OCI-LY7 (cell line): ENCODE data around the gene BPGM. TPM values are rescaled to one million over a fixed set of nuclear protein-coding genes. Genes with fewer than 3 reads are reported as not detected.
A peak's percentile ranks its signal among the peaks of the same experiment; 100 is the strongest.

Experiments used
- BruUV-seq: library from RNA; stranded (reverse); fragments of 400-500 nt; replicated peaks from 2 replicates; lab custom pipeline; 2021; lab: Mats Ljungman, UMichigan
- CTCF ChIA-PET: fragments of 300-600 bp; sonication (Branson Sonifier 250); formaldehyde crosslinking; loops from one replicate; lab custom pipeline; 2022; ENCODE audit warnings: antibody characterized with exemption; ENCODE audit not compliant: unreplicated experiment; lab: Charles Lee
- POLR2A ChIA-PET: fragments of 300-600 bp; sonication (Branson Sonifier 250); formaldehyde crosslinking; loops from one replicate; lab custom pipeline; 2022; ENCODE audit warnings: antibody characterized with exemption; lab: Charles Lee
- DNase-seq: peaks from one replicate; pipeline ENCODE4 v3.0.0-alpha.2; 2015; ENCODE audit warnings: low spot score
- H2AFZ ChIP-seq: fragments of 200-600 bp; sonication (generic), shearing (Covaris generic); 2 replicates; pipeline ENCODE4 v1.6.1; 2014; ENCODE audit warnings: mild to moderate bottlenecking, antibody characterized with exemption, low read length, moderate library complexity
- H3K27ac ChIP-seq: fragments of 200-600 bp; sonication (generic); 2 replicates; pipeline ENCODE4 v1.5.1; 2014; ENCODE audit warnings: mixed run types, low read depth, mild to moderate bottlenecking, moderate library complexity, low read length, inconsistent platforms; ENCODE audit not compliant: poor library complexity, severe bottlenecking
- H3K36me3 ChIP-seq: fragments of 200-600 bp; sonication (generic); 2 replicates; pipeline ENCODE4 v1.6.1; 2014; ENCODE audit warnings: mild to moderate bottlenecking, antibody characterized with exemption, low read length, moderate library complexity, mixed read lengths; ENCODE audit not compliant: insufficient read depth
- H3K4me1 ChIP-seq: fragments of 200-600 bp; sonication (generic); 2 replicates; pipeline ENCODE4 v1.5.1; 2014; ENCODE audit warnings: mild to moderate bottlenecking, low read length; ENCODE audit not compliant: insufficient read depth, poor library complexity, severe bottlenecking
- H3K4me2 ChIP-seq: fragments of 200-600 bp; sonication (generic); 2 replicates; pipeline ENCODE4 v1.6.1; 2014; ENCODE audit warnings: mild to moderate bottlenecking, low read length
- H3K4me3 ChIP-seq: fragments of 200-600 bp; sonication (generic); 2 replicates; pipeline ENCODE4 v1.5.1; 2014; ENCODE audit warnings: mild to moderate bottlenecking, low read depth, low read length; ENCODE audit not compliant: poor library complexity, severe bottlenecking
- H3K79me2 ChIP-seq: fragments of 200-600 bp; sonication (generic); 2 replicates; pipeline ENCODE4 v1.6.1; 2016; ENCODE audit warnings: low read depth, mild to moderate bottlenecking, low read length, moderate library complexity, mixed read lengths; ENCODE audit not compliant: insufficient read depth
- H3K9me2 ChIP-seq: fragments of 200-600 bp; sonication (generic); 2 replicates; pipeline ENCODE4 v1.6.1; 2016; ENCODE audit warnings: mild to moderate bottlenecking, low read length, mixed read lengths; ENCODE audit not compliant: insufficient read depth
- H3K9me3 ChIP-seq: fragments of 200-600 bp; sonication (generic); 2 replicates; pipeline ENCODE4 v1.6.1; 2014; ENCODE audit warnings: mild to moderate bottlenecking, mixed run types, low read length, mixed read lengths
- H4K20me1 ChIP-seq: fragments of 200-600 bp; sonication (generic); 2 replicates; pipeline ENCODE4 v1.6.1; 2014; ENCODE audit warnings: mild to moderate bottlenecking, antibody characterized with exemption, low read length, moderate library complexity, mixed read lengths; ENCODE audit not compliant: insufficient read depth
- EZH2phosphoT487 ChIP-seq: fragments of 200-600 bp; sonication (generic); IDR thresholded peaks from 2 replicates; pipeline ENCODE4 v1.6.1; 2018; ENCODE audit warnings: low read depth, borderline replicate concordance, mild to moderate bottlenecking, mixed run types, antibody characterized with exemption, low read length, moderate library complexity, mixed read lengths
- intact Hi-C: fragments of 100-400 bp; cut with micrococcal nuclease; formaldehyde crosslinking; loops from one replicate; pipeline ENCODE4 v1.10.0; 2022; ENCODE audit not compliant: unreplicated experiment
- total RNA-seq, 2 experiments: library from RNA; depleted of rRNA in 1 of 2; stranded (reverse); fragments of >200 nt in 1 of 2; shearing (Covaris generic) in 1 of 2; gene quantifications; 2 replicates each; pipeline ENCODE4 v1.2.3, GENCODE V29; 2014 to 2022
- TF ChIP-seq, protein P1 (sequence below): fragments of 200-600 bp; sonication (generic); conservative IDR thresholded peaks from 2 replicates; pipeline ENCODE4 v1.5.1; 2014; ENCODE audit warnings: mild to moderate bottlenecking, antibody characterized with exemption, low read length, moderate library complexity, mixed read lengths

Gene BPGM
- total RNA-seq, 2 experiments from 2014 or later, result 16.6 to 18.7 TPM

DNA sequence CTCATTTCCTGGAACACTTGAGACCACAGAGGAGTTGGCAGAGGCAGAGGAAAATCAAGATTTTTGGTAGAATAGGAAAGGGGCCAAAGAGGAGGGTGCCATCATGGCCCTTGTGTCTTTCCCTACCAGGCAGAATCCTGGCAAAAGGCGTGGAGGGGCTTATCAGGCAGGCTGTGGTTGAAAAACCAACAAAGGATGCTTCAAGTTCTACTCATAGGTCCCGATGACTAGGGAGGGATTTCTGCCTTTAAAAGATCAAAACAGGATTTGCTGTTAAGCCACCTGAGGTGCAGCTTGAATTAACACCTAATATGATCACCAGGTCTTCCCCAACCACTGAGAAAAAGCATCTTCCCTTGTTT lies 45.7 kb downstream of the BPGM start:
- intact Hi-C loops, result no loop called here
- Histone ChIP-seq H3K36me3 (no peaks in the 10 kb centered on the region), H3K27ac (no peak overlapping the region), H3K4me1 (no peaks in the 10 kb centered on the region), H2AFZ (no peak overlapping the region), H3K9me3 (no peaks in the 10 kb centered on the region), H4K20me1 (no peaks in the 10 kb centered on the region), H3K9me2 (no peaks in the 10 kb centered on the region), H3K4me3 (no peak overlapping the region), H3K4me2 (no peak overlapping the region), H3K79me2 (no peaks in the 10 kb centered on the region)
- ChIA-PET POLR2A (interaction anchor here (0.7 kb wide), 1 partner anchor 50 kb away, joined by 3 read pairs; no protein-coding TSS in a partner anchor), CTCF (no interaction called here)
- no peak for DNase-seq
- no TSS peak for BruUV-seq
- no peak for TF ChIP-seq EZH2phosphoT487
- TF ChIP-seq, protein P1, sequence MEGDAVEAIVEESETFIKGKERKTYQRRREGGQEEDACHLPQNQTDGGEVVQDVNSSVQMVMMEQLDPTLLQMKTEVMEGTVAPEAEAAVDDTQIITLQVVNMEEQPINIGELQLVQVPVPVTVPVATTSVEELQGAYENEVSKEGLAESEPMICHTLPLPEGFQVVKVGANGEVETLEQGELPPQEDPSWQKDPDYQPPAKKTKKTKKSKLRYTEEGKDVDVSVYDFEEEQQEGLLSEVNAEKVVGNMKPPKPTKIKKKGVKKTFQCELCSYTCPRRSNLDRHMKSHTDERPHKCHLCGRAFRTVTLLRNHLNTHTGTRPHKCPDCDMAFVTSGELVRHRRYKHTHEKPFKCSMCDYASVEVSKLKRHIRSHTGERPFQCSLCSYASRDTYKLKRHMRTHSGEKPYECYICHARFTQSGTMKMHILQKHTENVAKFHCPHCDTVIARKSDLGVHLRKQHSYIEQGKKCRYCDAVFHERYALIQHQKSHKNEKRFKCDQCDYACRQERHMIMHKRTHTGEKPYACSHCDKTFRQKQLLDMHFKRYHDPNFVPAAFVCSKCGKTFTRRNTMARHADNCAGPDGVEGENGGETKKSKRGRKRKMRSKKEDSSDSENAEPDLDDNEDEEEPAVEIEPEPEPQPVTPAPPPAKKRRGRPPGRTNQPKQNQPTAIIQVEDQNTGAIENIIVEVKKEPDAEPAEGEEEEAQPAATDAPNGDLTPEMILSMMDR, result no peak

DNA sequence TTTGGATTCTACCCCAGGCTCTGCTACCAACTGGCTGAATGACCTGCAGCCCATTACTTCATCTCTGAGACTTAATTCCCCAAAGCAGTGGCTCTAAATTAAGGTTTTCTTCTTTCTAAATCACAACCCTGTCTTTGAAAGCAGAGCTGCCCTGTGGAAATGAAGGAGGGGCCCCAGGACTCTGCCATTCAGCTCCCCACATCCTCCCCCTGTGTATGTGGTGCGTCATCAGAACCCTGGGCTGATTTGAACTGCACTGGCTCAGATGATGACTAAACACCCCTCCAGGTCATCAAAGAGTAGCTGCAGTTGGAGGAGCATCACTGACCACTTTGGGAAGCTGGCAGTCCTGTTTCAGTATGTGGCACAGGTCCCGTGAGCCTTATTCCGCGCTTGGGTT lies 46.6 kb downstream of the BPGM start:
- POLR2A ChIA-PET, result interaction anchor here (0.6 to 1.0 kb wide), 2 partner anchors 9 to 60 kb away, joined by 3 to 4 read pairs; no protein-coding TSS in a partner anchor
- intact Hi-C loops, result no loop called here
- BruUV-seq, result no TSS peak

DNA sequence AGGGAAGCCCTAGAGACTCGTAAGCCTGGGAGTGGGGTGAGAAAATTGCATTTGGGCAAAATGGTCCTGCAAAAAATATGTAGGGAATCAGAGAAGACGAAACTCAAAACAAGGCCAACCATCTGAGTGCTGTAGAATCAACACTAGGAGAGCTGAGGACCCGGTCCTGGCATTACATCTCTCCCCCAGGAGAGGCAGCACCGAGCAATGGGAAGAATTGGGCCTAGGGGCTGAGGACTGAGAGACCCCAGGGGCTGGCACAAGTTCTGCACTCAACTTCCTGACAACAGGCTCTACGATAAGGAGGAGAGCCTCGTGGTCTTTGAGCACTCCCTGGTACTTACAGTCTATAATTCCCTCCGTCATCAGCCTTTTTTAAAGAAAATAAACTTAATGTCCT lies 47.6 kb downstream of the BPGM start:
- Histone ChIP-seq H3K36me3 (no peaks in the 10 kb centered on the region), H3K9me2 (no peaks in the 10 kb centered on the region)

More for the DNA sequence above, 46.6 kb downstream of the BPGM start:
- Histone ChIP-seq H3K27ac (no peak overlapping the region), H2AFZ (no peak overlapping the region), H3K9me3 (no peaks in the 10 kb centered on the region), H3K36me3 (no peaks in the 10 kb centered on the region), H4K20me1 (no peaks in the 10 kb centered on the region), H3K4me2 (no peak overlapping the region), H3K9me2 (no peaks in the 10 kb centered on the region), H3K4me3 (no peak overlapping the region), H3K79me2 (no peaks in the 10 kb centered on the region), H3K4me1 (no peaks in the 10 kb centered on the region)
- DNase-seq, result no peak
- CTCF ChIA-PET, result no interaction called here
- TF ChIP-seq, protein P1, result no peak
- no peak for TF ChIP-seq EZH2phosphoT487

More for the DNA sequence above, 47.6 kb downstream of the BPGM start:
- Histone ChIP-seq H3K27ac (no peak overlapping the region), H3K4me1 (no peaks in the 10 kb centered on the region), H3K79me2 (no peaks in the 10 kb centered on the region), H3K4me3 (no peak overlapping the region), H3K9me3 (no peaks in the 10 kb centered on the region), H2AFZ (no peak overlapping the region), H3K4me2 (no peak overlapping the region), H4K20me1 (no peaks in the 10 kb centered on the region)
- CTCF ChIA-PET, result no interaction called here
- POLR2A ChIA-PET, result no interaction called here
- DNase-seq, result no peak
- intact Hi-C loops, result no loop called here
- BruUV-seq, result no TSS peak
- TF ChIP-seq, protein P1, result peak; percentile 63
- TF ChIP-seq EZH2phosphoT487, result no peak
